Sigmoid colon (tissue), 4 donors: ENCODE data around the gene TMEM135.

ENCODE experiments used
- EP300 ChIP-seq, 4 donors: sonication (generic); formaldehyde crosslinking; IDR thresholded peaks; one replicate each; pipeline ENCODE4 v1.6.1; 2017; ENCODE audit warnings: antibody characterized with exemption in 4 of 4
- POLR2A ChIP-seq, 2 donors: fragments of 450-650 bp; IDR thresholded peaks; one replicate each; pipeline ENCODE4 v1.6.1; 2016; ENCODE audit warnings: antibody characterized with exemption in 2 of 2, mild to moderate bottlenecking in 2 of 2, moderate library complexity in 2 of 2
- TF ChIP-seq, protein P1 (sequence below), 4 experiments: fragments of 450-650 bp in 3 of 4; fragments of 200-600 bp in 1 of 4; IDR thresholded peaks; one replicate each; pipeline ENCODE4 v1.5.1; 2016 to 2019; ENCODE audit warnings: antibody characterized with exemption in 4 of 4, mild to moderate bottlenecking in 3 of 4, moderate library complexity in 2 of 4

DNA sequence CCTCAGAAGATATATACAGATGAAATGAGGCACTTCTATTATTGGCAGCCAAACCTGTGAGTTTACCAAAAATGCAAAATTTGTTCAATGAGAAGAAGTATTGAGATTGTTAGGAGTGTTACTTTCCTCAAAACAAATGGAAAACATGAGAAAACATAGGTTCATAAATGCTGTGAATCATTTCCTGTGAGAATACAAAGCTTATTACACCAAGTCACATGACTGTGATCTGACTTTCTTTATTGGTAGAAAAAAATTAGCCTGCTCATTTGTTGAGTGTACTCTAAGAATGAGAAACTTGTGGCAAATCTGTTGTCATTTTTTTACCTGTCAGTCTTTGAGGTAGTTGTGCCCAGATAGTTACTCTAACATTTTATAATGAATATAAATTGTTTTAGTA is 215.1 kb downstream of the TMEM135 start:
- TF ChIP-seq, protein P1, sequence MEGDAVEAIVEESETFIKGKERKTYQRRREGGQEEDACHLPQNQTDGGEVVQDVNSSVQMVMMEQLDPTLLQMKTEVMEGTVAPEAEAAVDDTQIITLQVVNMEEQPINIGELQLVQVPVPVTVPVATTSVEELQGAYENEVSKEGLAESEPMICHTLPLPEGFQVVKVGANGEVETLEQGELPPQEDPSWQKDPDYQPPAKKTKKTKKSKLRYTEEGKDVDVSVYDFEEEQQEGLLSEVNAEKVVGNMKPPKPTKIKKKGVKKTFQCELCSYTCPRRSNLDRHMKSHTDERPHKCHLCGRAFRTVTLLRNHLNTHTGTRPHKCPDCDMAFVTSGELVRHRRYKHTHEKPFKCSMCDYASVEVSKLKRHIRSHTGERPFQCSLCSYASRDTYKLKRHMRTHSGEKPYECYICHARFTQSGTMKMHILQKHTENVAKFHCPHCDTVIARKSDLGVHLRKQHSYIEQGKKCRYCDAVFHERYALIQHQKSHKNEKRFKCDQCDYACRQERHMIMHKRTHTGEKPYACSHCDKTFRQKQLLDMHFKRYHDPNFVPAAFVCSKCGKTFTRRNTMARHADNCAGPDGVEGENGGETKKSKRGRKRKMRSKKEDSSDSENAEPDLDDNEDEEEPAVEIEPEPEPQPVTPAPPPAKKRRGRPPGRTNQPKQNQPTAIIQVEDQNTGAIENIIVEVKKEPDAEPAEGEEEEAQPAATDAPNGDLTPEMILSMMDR (IDR thresholded peaks at IDR 0.05), result no peak
- no peak for TF ChIP-seq POLR2A (IDR thresholded peaks at IDR 0.05)
- no peak for TF ChIP-seq EP300 (IDR thresholded peaks at IDR 0.05)
